Uterus (tissue), 4 donors: ENCODE results near the gene CLCN3. TPM values are rescaled to one million over a fixed set of nuclear protein-coding genes. Genes with fewer than 3 reads are reported as not detected.
A peak's percentile ranks its signal among the peaks of the same experiment; 100 is the strongest.
"Not testable (repeated sequence)": the region's sequence is repeated elsewhere in the genome, so short reads cannot be mapped to it uniquely, and the experiment has no call there.

ENCODE experiments used
- DNase-seq, 2 donors: peaks; one replicate each; pipeline ENCODE4 v3.0.0-alpha.2; 2019 to 2020
- H3K27ac ChIP-seq, 2 donors: fragments of 200-600 bp; sonication (generic); 1 replicate in 1 of 2; 2 replicates in 1 of 2; pipeline ENCODE4 v1.5.1; 2016 to 2018
- H3K27me3 ChIP-seq, 2 donors: fragments of 200-600 bp; sonication (generic); one replicate each; pipeline ENCODE4 v1.5.1; 2018 to 2019; ENCODE audit warnings: control low read depth in 1 of 2
- H3K36me3 ChIP-seq, 2 donors: fragments of 200-600 bp; sonication (generic); one replicate each; pipeline ENCODE4 v1.5.1; 2019; ENCODE audit warnings: control low read depth in 1 of 2
- H3K4me1 ChIP-seq, 2 donors: fragments of 200-600 bp; sonication (generic); one replicate each; pipeline ENCODE4 v1.5.1; 2018 to 2019; ENCODE audit warnings: control low read depth in 1 of 2
- H3K4me3 ChIP-seq, 2 donors: fragments of 200-600 bp; sonication (generic); 1 replicate in 1 of 2; 2 replicates in 1 of 2; pipeline ENCODE4 v1.5.1; 2018 to 2019; ENCODE audit warnings: mild to moderate bottlenecking in 1 of 2
- H3K9me3 ChIP-seq, 2 donors: fragments of 200-600 bp; sonication (generic); one replicate each; pipeline ENCODE4 v1.5.1; 2019; ENCODE audit warnings: control low read depth in 1 of 2
- POLR2A ChIP-seq, 2 donors: fragments of 450-650 bp; IDR thresholded peaks; one replicate each; pipeline ENCODE4 v1.6.1; 2016; ENCODE audit warnings: antibody characterized with exemption in 2 of 2, mild to moderate bottlenecking in 1 of 2, moderate library complexity in 1 of 2
- intact Hi-C: fragments of 100-400 bp; cut with DNase I; formaldehyde crosslinking; loops from one replicate; pipeline ENCODE4 v1.15.1; 2023; ENCODE audit warnings: low total_unique reads
- total RNA-seq, 4 donors: library from RNA; depleted of rRNA in 3 of 4; stranded (reverse); fragments of >200 nt in 3 of 4; gene quantifications; one replicate each; pipeline versions ENCODE4 v1.1.0 to v1.2.4, GENCODE V29; 2014 to 2023
- TF ChIP-seq, protein P1 (sequence below), 4 experiments: fragments of 200-600 bp in 2 of 4; fragments of 450-650 bp in 2 of 4; sonication (generic) in 2 of 4; IDR thresholded peaks; one replicate each; pipeline ENCODE4 v1.5.1; 2016 to 2019; ENCODE audit warnings: antibody characterized with exemption in 4 of 4, mild to moderate bottlenecking in 2 of 4, moderate library complexity in 1 of 4
- donor health status: DM: yes; HTN: yes; CAD: no.

CLCN3 gene
- total RNA-seq, 4 donors from 2014 or later = 12.4 to 57.3 (median 33.5) TPM

DNA sequence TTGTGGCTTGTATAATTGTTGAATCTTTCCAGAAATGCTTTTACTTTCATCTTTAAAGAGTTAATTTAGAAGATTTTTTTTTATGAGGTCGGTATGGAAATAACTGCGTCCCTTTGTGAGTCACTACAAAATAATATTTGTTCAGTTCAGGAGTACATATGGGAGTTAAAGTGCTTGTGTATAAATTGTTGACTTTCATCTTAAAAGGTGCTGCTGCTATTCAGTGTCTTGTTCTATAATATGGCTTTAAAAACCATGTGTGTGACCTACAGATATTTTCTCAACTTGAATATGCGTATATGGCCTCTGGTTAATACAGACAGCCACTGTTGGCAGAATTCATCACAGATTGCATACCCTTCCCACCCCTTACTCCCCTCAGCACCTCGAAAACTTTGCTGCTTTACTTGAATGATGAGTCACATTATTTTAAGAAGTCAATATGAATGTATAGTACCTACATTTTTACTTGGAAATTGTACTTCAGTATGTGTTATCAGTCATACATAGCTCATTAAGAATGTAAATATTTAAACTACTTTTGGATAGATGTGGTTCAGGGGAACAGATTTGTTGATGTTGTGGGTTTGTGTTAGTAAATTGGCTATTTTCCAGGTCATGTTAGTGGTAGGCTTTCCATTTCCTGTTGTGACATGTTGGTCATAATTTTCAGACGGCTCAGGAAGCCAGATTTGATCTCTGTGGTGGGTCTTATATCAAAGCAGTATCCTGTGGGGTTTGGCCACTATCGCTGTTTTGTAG, 1.5 kb downstream of the CLCN3 start:
- TF ChIP-seq, protein P1, sequence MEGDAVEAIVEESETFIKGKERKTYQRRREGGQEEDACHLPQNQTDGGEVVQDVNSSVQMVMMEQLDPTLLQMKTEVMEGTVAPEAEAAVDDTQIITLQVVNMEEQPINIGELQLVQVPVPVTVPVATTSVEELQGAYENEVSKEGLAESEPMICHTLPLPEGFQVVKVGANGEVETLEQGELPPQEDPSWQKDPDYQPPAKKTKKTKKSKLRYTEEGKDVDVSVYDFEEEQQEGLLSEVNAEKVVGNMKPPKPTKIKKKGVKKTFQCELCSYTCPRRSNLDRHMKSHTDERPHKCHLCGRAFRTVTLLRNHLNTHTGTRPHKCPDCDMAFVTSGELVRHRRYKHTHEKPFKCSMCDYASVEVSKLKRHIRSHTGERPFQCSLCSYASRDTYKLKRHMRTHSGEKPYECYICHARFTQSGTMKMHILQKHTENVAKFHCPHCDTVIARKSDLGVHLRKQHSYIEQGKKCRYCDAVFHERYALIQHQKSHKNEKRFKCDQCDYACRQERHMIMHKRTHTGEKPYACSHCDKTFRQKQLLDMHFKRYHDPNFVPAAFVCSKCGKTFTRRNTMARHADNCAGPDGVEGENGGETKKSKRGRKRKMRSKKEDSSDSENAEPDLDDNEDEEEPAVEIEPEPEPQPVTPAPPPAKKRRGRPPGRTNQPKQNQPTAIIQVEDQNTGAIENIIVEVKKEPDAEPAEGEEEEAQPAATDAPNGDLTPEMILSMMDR (IDR thresholded peaks at IDR 0.05) = no peak
- no peak for TF ChIP-seq POLR2A (IDR thresholded peaks at IDR 0.05)
- intact Hi-C loops = no loop called here

DNA sequence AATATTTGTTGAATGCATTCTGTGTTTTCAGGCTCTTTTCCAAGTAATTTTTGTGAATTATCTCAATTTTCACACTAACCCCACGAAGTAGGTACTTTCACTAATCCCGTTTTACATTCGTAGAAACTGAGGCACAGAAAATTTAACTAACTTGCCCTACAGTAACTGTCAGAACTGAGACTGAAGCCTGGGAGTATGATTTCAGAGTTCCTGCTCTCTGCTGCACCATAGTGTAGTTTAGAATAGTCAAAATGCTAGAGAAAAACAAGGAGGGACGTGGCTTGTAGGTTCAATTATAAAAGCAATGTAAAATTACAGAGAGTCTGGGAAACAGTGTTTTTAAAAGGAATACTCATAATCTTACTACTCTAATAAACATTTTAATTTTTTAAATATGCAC, 2.2 kb downstream of the CLCN3 start:
- no peak for DNase-seq
- TF ChIP-seq, protein P1 (IDR thresholded peaks at IDR 0.05) = no peak
- no peak for TF ChIP-seq POLR2A (IDR thresholded peaks at IDR 0.05)
- H3K4me1 ChIP-seq = peaks cover 0 to 8% of the 10 kb centered on the region in 2 donors
- no peaks in the 10 kb centered on the region for H3K27me3 ChIP-seq
- no peaks in the 10 kb centered on the region for H3K9me3 ChIP-seq
- H3K27ac ChIP-seq = peak overlapping the region in 1 of 2 donors; percentile 43
- H3K4me3 ChIP-seq = no peak overlapping the region
- no peaks in the 10 kb centered on the region for H3K36me3 ChIP-seq
- intact Hi-C loops = no loop called here

More for the DNA sequence above, 1.5 kb downstream of the CLCN3 start:
- no peaks in the 10 kb centered on the region for H3K9me3 ChIP-seq
- peak overlapping the region; percentile 67 to 88 for H3K4me3 ChIP-seq
- no peak for DNase-seq
- peaks cover 0 to 8% of the 10 kb centered on the region in 2 donors for H3K4me1 ChIP-seq
- H3K27me3 ChIP-seq = no peaks in the 10 kb centered on the region
- no peaks in the 10 kb centered on the region for H3K36me3 ChIP-seq
- H3K27ac ChIP-seq = peak overlapping the region in 1 of 2 donors; percentile 96

DNA sequence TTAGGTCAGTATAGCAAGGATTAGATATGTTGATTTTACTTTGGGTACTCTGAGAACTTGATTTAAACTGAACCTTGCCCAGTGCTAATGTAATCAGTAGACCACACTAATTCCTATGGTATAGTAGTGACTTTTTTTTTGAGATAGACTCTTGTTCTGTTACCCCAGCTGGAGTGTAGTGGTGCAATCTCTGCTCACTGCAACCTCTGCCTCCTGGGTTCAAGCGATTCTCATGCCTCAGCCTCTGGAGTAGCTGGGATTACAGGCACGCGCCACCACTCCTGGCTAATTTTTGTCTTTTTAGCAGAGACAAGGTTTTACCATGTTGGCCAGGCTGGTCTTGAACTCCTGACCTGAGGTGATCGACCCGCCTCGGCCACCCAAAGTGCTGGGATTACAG, 3.6 kb downstream of the CLCN3 start:
- H3K36me3 ChIP-seq, H3K9me3 ChIP-seq, H3K4me3 ChIP-seq, H3K27ac ChIP-seq, DNase-seq, H3K4me1 ChIP-seq, intact Hi-C loops, H3K27me3 ChIP-seq: not testable (repeated sequence)

DNA sequence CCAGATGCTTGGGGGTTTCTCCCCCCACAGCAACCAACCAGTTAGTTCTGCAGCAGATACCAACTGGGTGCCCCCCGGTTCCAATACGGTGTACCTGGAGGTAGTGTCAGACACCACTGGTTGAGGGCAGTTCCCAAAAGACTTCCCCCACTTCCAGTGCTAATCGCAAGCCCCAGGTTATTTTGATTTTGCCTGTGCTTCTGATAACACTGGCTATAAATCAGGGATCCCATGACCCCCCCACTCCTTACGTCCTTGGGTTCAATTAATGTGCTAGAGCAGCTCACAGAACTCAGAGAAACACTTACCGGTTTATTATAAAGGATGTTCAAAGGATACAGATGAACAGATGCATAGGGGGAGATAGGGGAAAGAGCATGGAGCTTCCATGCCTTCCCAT, 5.5 kb downstream of the CLCN3 start:
- Histone ChIP-seq H3K4me3 (no peak overlapping the region), H3K36me3 (no peaks in the 10 kb centered on the region), H3K27ac (no peak overlapping the region), H3K4me1 (peaks cover 0 to 8% of the 10 kb centered on the region in 2 donors), H3K9me3 (no peaks in the 10 kb centered on the region), H3K27me3 (no peaks in the 10 kb centered on the region)
- TF ChIP-seq, protein P1 (IDR thresholded peaks at IDR 0.05) = no peak
- TF ChIP-seq POLR2A (IDR thresholded peaks at IDR 0.05) = no peak
- no peak for DNase-seq
- intact Hi-C loops = no loop called here

DNA sequence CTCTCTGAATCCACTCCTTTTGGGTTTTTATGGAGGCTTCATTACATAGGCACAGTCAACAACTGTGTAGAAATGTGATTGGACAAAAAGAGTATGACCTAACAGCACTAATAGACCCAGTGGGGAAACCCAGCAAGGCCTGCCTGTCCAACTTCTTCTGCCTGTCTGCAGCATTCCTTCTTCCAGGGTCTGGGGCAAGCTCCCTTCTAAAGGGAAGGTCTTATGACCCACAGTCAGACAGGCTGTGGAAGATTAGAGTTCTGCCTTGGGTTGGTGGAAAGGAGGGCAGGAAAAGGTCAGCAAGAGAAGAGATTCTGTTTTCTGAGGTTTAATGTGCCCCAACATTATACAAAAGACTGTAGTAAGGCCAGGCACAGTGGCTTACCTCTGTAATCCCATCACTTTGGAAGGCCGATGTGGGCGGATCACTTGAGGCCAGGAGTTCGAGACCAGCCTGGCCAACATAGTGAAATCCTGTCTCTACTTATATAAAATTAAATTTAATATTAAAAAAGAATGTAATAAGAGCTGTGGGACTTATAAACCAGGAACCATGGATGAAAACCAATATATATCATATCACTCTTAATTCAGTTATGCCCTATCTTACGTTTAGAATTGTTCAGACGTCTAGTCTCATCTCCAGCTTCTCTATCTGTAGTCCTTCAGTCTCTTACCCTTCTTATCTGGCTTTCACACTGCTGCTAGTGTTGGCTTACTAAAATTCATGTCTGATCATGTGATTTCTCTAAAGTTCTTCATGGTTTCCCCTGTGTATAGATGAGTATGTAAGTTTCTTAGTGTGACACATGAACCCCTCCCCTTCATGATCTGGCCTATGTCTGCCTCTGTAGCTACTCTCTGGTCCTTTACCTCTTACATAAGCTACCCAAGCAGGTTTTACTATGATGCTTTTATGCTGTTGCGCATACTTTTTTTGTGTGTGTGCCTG, 6.2 kb downstream of the CLCN3 start:
- intact Hi-C loops = no loop called here
- no peaks in the 10 kb centered on the region for H3K27me3 ChIP-seq
- H3K27ac ChIP-seq = no peak overlapping the region
- no peak for DNase-seq
- H3K4me3 ChIP-seq = no peak overlapping the region
- no peaks in the 10 kb centered on the region for H3K9me3 ChIP-seq
- H3K36me3 ChIP-seq = no peaks in the 10 kb centered on the region
- TF ChIP-seq POLR2A (IDR thresholded peaks at IDR 0.05) = no peak
- TF ChIP-seq, protein P1 (IDR thresholded peaks at IDR 0.05) = no peak
- peaks cover 0 to 3% of the 10 kb centered on the region in 2 donors for H3K4me1 ChIP-seq
